ENCODE results near the gene TMUB2. TPM values are rescaled to one million over a fixed set of nuclear protein-coding genes. Genes with fewer than 3 reads are reported as not detected.

Gene TMUB2
- total and polyA plus RNA-seq, 9 of the 15 experiments (the other 6 are each of a cell fraction or from before 2014, with no cell fraction given) = 4.1 to 29.8 (median 16.3) TPM

DNA sequence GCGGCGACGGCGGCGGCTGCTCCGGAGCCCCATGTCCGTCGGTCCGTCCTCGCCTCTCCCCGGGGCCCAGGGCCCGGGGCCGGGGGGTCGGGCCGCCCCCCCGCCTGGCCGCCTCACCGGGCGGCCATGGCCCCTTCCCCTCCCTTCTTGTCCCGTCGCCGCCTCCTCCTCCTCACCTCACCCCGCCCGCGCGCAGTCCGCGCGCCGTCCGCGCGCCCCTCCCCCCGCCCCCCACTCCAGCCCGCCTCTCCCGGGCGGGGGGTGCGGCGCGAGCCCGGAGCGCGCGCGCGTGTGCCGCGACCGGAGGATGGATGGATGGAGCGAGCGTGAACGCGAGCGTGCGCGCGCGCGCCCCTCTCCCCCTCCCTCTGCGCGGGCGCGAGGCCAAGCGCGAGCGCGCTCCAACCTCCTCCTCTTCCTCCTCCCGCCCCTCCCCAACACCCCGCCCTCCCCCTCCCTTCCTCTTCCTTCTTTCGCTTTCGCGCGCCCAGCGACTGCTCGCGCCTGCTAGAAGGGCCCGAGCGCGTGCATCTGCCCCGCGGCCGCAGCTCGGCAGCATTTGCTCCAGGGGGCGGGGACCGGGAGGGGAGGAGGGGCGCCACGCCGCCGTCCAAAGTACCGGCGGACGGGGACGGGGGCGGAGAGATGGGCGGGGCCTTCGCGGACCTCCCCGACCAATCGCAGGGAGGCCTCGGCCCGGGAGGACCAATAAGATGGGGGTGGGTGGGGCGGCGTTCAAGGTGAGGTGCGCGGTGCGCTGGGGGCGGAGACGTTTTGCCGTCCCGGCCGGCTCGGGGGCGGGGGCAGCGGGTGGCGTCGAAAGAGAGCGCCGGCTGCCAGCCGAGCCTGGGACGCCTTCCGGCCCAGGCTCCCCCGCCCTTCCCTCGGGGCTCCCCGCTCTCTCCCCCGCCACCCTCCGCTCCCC is 13.0 kb downstream of the TMUB2 start, which contains the start of gene ATXN7L3 (continued):
- TF ChIP-seq, protein P1, sequence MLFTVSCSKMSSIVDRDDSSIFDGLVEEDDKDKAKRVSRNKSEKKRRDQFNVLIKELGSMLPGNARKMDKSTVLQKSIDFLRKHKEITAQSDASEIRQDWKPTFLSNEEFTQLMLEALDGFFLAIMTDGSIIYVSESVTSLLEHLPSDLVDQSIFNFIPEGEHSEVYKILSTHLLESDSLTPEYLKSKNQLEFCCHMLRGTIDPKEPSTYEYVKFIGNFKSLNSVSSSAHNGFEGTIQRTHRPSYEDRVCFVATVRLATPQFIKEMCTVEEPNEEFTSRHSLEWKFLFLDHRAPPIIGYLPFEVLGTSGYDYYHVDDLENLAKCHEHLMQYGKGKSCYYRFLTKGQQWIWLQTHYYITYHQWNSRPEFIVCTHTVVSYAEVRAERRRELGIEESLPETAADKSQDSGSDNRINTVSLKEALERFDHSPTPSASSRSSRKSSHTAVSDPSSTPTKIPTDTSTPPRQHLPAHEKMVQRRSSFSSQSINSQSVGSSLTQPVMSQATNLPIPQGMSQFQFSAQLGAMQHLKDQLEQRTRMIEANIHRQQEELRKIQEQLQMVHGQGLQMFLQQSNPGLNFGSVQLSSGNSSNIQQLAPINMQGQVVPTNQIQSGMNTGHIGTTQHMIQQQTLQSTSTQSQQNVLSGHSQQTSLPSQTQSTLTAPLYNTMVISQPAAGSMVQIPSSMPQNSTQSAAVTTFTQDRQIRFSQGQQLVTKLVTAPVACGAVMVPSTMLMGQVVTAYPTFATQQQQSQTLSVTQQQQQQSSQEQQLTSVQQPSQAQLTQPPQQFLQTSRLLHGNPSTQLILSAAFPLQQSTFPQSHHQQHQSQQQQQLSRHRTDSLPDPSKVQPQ (CRISPR knock-in tag; IDR thresholded peaks at IDR 0.05; ENCODE audit: borderline replicate concordance) = no peak
- TF ChIP-seq BCOR (IDR thresholded peaks at IDR 0.05) (no peak), PHTF2 (CRISPR knock-in tag; IDR thresholded peaks at IDR 0.05) (no peak), SMARCB1 (IDR thresholded peaks at IDR 0.05; ENCODE audit: insufficient read length, low read depth) (no peak), SREBF2 (CRISPR knock-in tag; IDR thresholded peaks at IDR 0.05) (no peak), SMARCC2 (IDR thresholded peaks at IDR 0.05; ENCODE audit: low read depth) (no peak), ZC3H11A (IDR thresholded peaks at IDR 0.05; ENCODE audit: low read depth, low read length) (no peak)

Measured in K562 (cell line).